GM12892 (cell line): ENCODE results near the gene EIF3C.
"Not testable (repeated sequence)": the region's sequence is repeated elsewhere in the genome, so short reads cannot be mapped to it uniquely, and the experiment has no call there.

ENCODE experiments used
- POLR2A ChIP-seq: IDR thresholded peaks from 2 replicates; pipeline ENCODE4 v1.6.1; 2011; ENCODE audit warnings: low read depth, low read length, control low read depth
- POLR2AphosphoS5 ChIP-seq: IDR thresholded peaks from 2 replicates; pipeline ENCODE4 v1.6.1; 2011; ENCODE audit warnings: low read depth, low read length, control low read depth
- TAF1 ChIP-seq: IDR thresholded peaks from 2 replicates; pipeline ENCODE4 v1.6.1; 2011; ENCODE audit warnings: low read depth, mild to moderate bottlenecking, control low read depth, low read length, borderline replicate concordance

GRCh38 chr16:28782357-28782756 is 71.1 kb downstream of the EIF3C start:
- TF ChIP-seq POLR2A, POLR2AphosphoS5, TAF1: not testable (repeated sequence)
